ENCODE measurements around the gene FRMD5.

Gene FRMD5

DNA sequence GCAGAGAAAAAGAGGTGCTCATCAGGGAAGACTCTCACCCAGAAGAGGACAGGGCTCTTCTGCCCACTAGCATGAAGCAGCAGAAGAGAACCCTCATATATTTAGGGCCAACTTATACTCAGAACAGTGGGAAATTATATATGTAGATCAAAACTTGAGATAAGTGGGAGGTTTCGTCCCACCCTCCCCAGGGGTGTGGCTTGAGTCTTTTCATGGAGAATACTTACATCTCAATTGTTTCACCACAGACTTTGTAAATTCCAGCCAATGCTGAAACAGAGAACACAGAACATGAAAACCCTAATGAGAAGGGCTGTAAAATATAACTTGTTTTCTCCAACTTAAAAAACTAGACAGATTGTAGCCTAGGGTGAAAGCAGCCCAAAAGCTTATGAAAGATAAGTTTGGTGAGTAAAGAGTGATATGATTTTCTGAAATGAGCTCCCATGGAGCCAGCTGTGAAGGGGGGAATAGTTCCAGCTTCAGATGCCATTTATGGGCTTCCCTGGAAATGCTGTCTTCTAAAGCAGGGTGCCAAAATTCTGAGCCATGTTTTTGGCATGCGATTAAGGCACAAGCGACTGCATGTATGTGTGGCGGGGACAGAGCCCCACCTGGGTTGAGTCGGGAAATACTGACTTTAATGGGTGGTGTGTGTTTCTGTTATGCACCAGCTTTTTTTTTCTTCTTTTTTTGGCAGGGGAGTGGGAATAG, 275.4 kb downstream of the FRMD5 start:
- FAIRE-seq, result no peak

DNA sequence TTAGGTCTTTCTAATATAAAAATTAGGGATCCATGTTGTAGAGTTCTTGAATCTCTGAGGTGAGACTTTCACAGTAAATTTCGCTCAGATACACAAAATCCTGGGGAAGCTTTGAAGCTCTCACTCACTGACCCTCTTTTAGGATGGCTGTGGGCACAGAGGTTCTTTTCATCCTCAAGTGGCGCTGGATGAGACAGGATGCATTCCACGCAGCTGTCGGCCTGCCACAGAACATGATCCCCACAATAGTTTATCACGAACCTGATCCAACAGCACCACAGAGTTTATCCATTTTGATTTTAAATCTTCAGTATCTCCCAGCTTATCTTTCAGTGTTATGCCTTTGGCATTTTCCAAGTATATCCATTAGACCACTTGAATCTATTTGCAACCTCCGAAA, 276.4 kb downstream of the FRMD5 start:
- no peak for FAIRE-seq

GRCh38 chr15:43916326-43916660, 278.8 kb downstream of the FRMD5 start:
- no peak for FAIRE-seq

DNA sequence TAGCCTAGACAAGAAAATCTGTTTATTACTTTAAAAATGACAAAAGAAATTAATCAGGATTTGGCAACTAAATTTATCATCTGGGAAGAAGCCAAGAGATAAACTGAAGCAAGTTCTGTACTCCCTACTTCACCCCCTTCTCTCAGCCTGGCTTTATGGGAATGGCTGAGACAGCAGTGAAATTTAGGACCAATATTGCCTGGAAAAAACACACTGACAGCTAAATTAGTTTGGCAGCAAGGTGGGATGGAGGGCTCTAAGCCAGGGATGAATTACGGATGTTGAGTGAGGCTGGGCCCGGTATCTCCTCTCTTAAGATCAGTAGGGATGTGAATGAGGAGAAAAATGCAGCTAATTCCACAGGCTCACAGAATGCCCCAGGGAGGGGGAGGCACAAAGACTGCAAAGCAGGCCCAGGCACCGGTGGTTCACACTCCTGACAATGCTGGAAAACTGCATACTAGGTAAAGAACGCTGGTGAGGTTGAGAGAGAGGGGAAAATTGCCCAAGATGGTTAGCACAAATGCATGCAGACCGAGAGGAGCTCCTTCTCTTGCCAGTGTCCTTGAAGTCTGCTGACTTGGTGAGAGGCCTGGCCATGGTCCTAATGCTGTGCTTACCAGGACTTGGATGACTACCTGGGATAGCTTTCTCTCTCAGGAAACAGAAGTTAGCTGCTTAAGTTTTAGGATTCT, 279.3 kb downstream of the FRMD5 start:
- FAIRE-seq, result no peak

DNA sequence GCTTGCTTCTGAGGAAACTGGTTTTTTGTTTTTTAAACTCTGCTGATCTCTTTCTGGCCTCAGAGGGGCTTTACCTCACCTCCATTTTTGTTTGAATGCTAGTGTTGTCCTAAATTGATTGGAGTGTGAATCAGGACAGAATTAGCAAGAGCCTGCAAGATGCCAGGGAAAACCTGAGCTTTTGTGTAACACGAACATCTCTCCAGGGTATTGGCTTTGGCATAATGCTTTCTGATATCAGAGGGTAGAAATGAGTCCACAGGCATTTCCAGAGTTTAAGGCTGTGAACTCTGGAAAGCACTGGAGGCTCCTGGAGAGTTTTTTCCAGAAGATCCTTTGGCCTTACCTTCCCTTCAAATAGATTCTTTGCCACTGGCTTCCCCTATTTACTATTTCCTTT, 281.1 kb downstream of the FRMD5 start:
- FAIRE-seq, result no peak

DNA sequence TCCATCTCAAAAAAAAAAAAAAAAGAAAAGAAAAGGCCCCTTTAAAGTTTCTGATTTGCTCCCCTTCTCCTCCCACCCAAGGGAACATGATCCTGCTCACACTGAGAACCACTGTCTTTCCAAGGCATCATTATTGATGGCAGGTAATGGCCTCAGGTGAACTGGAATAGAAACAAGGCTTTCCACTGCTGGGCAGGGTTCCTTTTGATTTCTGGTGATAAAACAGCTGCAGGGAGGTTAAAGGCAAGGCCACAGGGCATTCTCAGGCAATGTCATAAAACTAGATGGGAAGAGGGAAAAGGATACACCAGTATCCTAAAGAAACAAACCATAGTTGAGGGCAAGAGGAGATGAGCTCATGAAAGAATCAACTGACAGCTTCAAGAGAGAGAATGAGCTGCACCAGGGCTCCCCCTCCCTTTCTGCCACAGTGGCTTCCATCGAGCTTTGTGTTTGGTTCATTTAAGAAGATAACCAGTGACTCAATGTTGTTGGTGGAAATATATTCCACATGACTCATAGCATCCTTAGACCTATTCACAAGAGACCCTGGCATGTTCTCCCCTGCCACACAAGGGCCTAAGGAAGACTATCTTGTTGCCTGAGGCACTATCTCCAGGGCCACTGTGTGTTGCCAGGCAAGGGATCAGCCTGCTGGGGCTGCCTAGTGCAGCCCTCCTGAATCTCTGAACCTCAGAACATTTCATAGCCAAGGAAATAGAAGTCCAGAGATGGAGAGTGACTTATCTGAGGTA, 281.9 kb downstream of the FRMD5 start:
- no peak for FAIRE-seq

DNA sequence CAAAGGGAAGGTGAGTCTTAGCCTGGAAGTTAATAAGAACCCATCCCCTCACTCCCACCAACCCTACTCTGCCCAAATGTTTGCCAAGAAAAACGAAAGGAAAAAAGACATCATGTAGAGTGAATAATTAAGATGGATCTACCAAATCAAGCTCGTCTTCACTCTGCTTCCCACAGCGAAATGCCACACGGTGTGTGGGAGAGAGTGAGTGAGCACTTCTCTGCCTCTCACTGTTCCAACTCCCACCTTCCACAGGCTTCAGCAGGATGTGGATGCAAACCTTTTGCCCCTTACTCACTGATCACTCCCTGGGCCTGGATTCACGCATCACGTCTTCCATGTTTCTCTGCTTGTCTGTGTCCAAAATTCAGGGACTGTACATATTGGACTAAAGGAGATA, 282.9 kb downstream of the FRMD5 start:
- no peak for FAIRE-seq

DNA sequence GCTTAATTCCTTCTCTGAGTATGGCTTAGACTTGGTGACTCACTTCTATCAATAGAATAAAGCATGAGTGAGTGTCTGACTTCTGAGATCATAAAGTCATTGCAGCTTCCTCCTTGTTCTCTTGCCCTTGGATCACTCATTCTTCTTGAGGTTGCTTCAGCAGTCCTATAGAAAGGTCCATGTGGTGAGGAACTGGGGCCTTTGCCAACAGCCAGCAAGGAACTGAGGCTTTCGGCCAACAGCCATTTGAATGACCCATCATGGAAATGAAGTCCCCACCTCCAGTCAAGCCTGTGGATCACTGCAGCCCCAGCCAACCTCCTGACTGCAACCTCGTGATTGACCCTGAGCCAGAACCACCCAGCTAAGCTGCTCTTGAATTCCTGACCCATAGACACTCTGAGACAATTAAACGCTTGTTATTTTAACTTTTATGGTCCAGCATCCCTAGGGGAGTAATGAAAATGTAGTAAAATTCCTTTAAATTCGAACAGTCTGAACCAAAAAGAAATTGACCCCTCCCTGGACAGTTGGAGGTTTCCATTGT, 283.8 kb downstream of the FRMD5 start:
- peak; percentile 93 for FAIRE-seq

GRCh38 chr15:43908516-43909050, 286.5 kb downstream of the FRMD5 start:
- FAIRE-seq, result no peak

GRCh38 chr15:43905755-43906154, 289.3 kb downstream of the FRMD5 start:
- no peak for FAIRE-seq

GRCh38 chr15:43903864-43904290, 291.2 kb downstream of the FRMD5 start:
- no peak for FAIRE-seq

DNA sequence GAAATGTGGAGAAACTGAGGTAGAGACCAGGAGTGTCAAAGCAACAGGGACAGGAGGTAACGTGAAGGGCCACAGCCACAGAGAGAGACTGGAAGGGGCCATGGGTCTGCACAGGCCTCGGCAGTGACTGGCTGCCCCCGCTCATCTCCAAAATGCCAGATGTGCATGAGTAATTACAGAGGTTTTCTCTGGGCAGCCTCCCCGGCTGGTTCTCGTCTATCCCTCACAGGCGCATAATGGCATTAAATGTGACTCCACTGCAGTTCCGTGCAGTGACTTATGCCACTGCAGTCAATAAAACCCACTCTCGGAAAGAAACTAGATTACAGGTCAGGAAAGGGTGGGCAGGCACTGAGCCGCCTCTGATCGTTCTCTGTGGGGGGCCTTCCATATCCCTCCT, 293.6 kb downstream of the FRMD5 start:
- no peak for FAIRE-seq

- no peak for FAIRE-seq
These were observed 294.1 kb downstream of the FRMD5 start for GRCh38 chr15:43900996-43901395.

DNA sequence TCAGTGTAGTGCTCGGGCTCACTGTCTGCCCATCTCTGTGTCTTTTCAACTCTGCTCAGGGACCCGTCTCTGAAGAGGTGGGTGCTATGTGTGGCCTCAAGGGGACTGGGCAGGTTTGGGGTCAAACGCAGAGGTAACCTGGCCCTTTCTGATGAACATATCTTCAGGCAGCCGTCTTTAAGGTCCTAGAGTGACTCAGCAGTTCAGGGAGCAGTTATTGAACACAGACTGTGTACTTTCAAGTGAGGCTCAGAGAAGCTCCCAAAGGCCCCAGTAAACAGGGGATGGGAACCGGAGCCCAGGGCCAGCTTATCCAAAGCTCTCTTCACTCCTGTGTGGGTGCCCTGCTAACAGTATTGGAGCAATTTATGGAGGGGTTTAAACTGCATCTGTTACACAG, 295.1 kb downstream of the FRMD5 start:
- FAIRE-seq, result no peak

DNA sequence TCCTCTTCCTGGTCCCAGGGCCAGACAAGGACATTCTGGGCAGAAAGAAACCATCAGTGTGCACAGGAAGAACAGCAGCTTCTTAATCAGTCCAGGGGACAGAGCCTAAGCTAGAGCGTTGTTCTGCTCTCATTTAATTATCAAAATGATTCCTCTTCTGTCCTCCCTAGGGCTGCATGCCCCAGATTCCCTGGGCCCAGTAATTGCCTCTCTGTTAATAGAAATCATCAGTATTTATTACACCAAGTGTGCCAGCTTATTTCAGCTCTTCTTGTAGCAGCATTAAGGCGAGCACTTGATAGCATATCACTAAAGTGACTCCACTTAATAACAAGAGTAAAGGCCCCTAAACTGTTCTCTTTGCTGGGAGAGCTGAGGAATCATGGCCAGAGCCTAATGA, 296.2 kb downstream of the FRMD5 start:
- FAIRE-seq, result no peak

- no peak for FAIRE-seq
These were observed 298.5 kb downstream of the FRMD5 start for GRCh38 chr15:43896543-43896942.

DNA sequence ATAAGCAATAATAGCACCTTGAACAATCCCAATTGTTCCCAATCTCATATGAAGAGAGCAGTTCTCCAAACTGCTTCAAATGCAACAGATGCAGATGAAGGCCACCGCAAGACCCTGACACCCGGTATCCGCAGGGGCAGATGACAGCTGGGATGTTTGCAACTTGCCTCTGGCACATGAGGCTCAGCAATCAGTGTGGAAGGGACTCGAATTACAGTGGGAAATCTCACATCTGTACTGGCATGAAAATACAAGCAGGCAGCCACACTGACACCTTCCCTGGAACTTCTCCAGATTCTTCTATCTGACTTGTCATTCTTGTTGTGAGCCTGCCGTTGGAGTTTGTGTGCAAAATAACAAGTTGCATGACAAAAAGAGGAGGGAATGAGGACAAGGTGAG, 299.5 kb downstream of the FRMD5 start:
- FAIRE-seq, result no peak

- FAIRE-seq, result peak; percentile 60
These were observed 301.1 kb downstream of the FRMD5 start for GRCh38 chr15:43893956-43894355.

- FAIRE-seq, result no peak
These were observed 306.0 kb downstream of the FRMD5 start for GRCh38 chr15:43889042-43889441.

DNA sequence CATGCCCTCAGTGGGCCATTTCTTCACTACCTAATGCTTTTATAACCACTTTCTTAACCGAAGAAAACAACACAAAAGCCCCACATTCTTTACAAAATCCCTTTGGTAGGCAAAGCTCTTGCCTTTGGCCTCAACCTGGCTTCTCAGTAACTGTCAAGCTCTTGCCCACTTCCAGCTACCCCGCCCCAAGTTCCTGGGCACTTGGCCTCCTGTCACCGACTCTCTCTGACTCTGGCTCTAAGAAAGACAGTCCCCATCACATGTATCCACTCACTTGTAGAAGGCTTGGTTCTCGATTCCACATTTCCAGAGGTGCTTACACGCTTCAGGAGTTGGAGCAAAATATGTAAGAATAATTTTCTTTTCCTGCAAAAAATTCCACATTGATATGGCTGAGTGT, 307.2 kb downstream of the FRMD5 start:
- FAIRE-seq, result no peak

DNA sequence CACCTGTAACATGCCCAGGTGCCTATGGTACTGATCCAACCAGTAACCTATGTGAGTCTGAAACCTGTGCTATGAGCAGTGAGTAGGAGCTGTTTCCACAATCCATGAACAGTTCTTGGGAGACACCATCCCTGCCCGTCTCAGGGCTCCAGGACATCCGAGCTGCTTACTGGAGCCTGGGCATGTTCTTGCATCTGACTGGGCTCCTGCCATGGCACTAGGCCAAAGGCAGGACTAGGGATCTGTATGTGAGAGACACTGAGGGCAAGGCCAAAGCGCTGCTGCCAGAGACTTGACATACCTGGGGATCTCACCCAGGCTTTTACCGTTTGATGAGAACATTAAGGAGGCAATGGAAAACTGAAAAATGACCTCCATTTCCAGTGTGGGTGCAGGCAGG, 308.5 kb downstream of the FRMD5 start:
- FAIRE-seq, result no peak

GRCh38 chr15:43883571-43883970, 311.5 kb downstream of the FRMD5 start:
- no peak for FAIRE-seq

DNA sequence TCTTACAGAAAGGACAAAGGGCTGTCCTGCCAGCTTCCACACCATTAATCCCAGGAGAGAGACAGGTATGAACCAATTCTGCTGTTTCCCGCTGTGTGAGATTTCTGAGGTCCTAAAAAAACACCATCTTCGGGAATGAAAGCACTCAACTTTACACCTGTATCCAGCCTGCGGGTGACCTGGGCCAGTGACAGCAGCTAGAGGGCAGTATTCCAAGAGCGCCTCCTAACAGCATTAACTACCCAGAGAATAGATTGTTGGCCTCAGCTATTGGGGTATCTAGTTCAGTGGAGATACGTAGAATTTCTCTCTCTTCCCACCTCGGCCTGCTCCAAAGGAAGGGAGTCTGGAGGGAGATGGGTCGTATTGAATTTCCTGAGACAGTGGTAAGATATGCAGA, 313.1 kb downstream of the FRMD5 start:
- FAIRE-seq, result no peak
